Bone marrow (tissue), 2 donors: Measurements from ENCODE around the gene TLE3.

Experiments used
- DNase-seq, 2 donors: peaks; one replicate each; lab custom pipeline; 2025; lab: John Stamatoyannopoulos, UW

The TLE3 gene

GRCh38 chr15:70099167-70099966, 1.6 kb upstream of the TLE3 start:
- DNase-seq = peak; percentile 97 to 98

- DNase-seq = peak in 1 of 2 donors; percentile 73
Measured at GRCh38 chr15:70098461-70099166, 897 bp upstream of the TLE3 start.

DNA sequence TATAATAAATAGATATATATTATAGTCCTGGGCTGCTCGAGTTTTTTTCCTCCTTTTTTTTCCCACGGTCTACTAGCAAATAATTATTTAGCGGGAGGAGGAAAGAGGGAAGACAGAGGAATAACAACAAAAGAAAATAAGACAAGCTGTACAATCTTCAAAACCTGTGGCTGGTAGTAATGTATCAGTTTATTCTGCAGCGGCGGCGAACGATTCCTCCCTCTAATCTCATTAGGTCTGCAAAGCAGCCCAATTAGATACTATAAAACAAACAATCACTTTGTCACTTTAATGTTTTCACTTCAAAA, 390 bp upstream of the TLE3 start:
- no peak for DNase-seq

DNA sequence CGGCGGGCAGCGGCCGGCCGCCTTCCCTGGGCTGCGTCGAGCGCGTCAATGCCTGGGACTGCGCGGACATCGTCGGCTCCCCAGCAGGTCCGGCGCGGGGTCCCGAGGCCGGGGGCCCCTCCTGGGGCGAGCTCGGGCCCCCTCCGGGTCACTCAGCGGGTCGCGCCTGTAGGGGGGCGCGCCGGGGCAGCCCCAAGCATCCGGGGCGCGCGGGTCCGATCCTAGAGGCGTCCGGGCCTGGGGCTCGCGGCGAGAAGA, 725 bp downstream of the TLE3 start:
- no peak for DNase-seq

DNA sequence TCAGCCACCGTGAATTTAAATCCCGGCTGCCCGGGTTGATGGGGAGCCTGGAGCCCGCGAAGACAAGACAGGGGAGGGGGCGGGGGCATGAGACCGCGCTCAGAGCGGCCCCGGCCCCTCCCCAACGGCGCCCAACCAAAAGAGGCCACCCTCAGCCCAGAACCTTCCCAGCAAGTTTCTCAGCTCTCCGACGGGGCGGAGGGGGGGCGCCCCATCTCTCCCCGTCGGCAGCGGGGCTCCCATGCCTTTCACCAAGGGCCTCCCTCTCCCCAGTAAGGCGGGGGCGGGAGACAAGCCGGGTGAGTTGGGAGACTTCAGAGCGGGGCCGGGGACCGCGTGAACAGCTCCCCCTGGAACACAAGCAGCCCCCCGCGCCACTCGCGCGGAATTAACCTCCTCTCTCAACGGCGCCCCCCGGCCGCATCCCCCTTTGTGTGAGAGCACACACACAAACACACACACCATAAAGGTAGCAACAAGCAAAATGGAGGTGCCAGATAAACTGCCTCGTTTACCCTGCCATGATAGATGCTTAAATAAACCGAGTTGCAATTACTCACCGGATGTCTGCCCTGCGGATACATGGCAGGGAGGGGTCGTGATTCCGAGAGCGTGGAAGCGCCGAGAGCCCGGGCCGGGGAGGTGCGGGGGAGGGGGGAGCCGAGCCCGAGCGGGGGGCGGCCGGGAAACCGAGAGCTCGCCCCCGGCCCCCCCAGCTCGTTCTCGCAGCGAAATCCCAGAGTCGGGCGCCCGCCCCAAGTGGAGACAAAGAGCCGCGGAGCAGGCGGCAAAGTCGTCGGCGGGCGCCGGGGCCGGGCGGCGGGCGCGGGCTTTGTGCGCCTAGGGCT, 1.3 kb downstream of the TLE3 start:
- peak in 1 of 2 donors; percentile 48 for DNase-seq

GRCh38 chr15:70095408-70096214, 2.1 kb downstream of the TLE3 start:
- DNase-seq = peak in 1 of 2 donors; percentile 33

- no peak for DNase-seq
Measured at GRCh38 chr15:70094690-70095311, 2.9 kb downstream of the TLE3 start.

- no peak for DNase-seq
Measured at GRCh38 chr15:70093481-70094319, 4.0 kb downstream of the TLE3 start.

DNA sequence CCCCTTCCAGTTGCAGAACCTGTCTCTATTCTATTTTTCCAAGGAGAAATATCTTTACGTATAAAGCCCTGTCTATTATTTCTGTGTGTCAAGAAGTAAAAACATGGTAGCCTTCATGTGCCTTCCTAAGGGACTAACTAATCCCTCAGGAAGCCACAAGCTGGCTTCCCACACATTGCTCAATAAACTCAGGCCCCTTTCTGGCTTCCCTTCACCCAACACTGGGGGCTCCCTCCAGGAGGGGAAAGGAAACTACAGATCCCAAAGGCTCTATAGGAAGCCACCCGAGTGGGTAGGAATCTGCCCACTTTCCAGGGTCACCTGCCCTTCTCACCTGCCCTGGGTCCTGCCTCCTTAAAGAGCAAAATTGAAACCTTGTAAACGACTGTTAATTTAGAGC, 4.6 kb downstream of the TLE3 start:
- DNase-seq = no peak

DNA sequence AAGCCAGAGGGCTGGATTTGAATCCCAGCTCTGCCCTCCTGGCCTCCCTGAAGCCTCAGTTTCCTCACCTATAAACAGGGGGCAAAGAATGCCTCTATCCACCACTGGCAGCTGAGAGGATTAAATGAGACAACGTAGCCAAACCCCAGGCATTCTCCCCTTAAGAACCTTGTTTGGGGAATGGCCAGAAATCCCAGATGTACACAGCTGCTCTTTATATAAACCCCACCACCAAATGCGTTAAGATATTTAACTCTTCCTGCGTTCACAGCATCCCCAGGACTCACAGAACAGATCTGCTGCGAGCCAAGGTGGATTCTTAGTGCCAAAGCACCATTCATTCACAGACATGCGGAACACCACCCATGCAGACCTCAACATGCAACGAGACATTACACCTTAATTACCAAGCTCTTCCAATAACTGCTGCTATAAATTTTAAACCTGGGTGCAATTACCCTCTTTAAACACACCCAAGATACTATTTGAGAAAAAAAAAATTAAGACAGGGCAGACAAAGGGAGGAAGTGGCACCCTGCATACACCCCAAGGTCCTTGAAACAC, 5.2 kb downstream of the TLE3 start:
- no peak for DNase-seq

DNA sequence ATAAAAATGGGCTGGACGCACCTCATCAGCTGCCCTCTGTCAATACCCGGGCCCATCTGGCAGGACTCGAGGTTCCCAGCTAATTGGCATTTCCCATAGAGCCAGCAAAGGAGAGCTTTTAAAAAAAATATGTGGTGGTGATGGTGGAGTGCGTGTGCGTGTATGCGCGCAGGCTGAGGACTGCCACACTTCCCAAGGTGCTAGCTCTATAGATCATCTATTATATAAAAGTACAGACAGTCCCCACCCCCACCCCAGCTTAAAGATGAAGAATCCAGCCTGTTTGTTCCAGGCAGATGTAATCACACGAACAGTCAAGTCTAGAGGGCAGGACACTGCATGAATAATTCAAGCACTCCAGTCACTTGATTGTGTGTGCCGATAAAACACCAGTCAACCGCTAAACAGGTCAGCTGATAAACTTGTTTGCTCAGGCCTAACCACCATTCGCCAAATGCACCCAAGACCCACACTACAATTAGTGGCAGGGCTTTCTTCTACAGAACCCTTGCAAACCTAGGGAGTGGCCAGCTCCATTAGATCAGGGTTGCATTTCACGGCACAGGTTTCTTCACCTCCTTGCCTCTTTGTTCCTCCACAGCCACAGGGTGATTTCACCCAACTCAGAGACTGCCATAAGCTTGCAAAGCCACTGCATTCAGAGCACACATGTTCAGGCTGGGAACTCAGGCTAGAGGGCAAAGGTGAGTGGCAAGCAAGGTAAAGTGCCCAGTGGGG, 5.8 kb downstream of the TLE3 start:
- DNase-seq = no peak

GRCh38 chr15:70090436-70091296, 7.1 kb downstream of the TLE3 start:
- no peak for DNase-seq

GRCh38 chr15:70089692-70089971, 8.1 kb downstream of the TLE3 start:
- DNase-seq = no peak

DNA sequence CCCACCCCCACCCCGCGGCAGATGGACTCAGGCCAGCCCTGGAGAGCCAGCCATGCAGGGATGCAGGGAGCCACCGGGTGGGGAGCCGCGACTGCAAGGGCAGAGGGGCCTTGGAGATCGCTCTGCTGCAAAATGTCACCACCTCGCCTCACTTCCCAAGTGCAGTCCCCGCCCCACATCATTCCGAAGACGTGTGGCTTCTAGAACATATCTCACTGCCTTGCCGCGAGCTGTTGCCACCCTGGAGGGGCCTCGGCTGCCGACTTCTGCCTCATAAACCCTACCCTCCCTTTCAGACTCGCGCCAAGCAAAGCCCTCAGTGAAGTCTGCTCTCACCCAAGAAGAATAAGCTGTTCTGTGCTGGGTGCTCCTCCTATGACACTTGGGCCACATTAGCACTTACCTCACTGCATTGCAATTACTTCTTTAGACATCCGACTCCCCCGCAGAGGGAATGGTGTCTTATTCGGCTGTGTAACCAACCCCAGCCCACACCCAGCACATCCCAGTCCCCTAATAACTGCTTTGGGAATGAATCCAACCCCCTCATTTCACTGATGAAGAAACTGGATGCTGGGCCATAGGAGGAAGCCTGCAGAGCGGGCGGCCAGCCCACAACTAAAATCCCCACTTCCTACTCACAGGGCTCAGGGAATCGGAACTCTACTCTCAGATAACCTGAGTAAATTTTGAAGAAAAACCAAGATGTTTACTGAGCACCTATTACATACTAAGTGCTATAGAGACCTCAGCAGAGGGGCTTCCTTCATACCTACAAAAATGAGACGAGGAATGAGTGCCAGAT, 8.6 kb downstream of the TLE3 start:
- no peak for DNase-seq

GRCh38 chr15:70088455-70088854, 9.3 kb downstream of the TLE3 start:
- no peak for DNase-seq

GRCh38 chr15:70087708-70088352, 9.9 kb downstream of the TLE3 start:
- DNase-seq = no peak

- DNase-seq = peak in 1 of 2 donors; percentile 78
Measured at GRCh38 chr15:70086636-70087035, 11.1 kb downstream of the TLE3 start.

- DNase-seq = no peak
Measured at GRCh38 chr15:70084461-70084860, 13.3 kb downstream of the TLE3 start.
